ENCODE measurements around the gene BICRA. TPM values are rescaled to one million over a fixed set of nuclear protein-coding genes. Genes with fewer than 3 reads are reported as not detected.
"Not testable (repeated sequence)": the region's sequence is repeated elsewhere in the genome, so short reads cannot be mapped to it uniquely, and the experiment has no call there.

BICRA gene
- total and polyA plus RNA-seq, 2 donors = 5.9 to 10.9 TPM

DNA sequence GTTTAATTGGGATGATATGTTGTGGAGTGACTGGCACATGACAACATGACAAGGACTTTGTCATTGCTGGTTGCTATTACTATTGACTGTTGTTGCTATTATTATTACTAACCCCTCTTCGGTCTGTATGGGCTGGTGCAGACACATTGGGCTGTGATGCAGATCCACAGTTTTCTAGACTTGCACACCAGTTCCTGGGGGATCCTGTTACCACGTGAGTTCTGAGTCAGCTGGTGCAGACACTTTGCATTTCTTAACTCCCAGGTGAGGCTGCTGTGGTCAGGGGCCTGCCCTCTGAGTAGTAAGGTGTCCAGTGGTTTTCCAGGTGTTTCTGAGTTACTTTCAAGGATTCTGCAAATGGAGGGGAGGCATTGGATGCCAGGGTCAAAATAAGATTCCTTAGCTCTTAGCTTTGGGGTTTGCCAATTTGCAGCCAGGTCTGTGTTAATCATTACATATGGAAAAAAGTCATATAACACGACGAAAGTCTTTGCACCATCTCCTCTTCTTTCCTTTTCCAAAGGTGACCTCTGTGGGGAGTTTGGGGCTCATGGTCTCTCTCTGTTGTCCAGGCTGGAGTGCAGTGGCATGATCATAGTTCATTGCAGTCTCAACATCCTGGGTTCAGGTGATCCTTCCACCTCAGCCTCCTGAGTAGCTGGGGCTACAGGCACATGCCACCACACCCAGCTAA, 19.3 kb downstream of the BICRA start:
- Histone ChIP-seq H3K4me1 (ENCODE audit: insufficient read depth) (peaks cover 1% of the 10 kb centered on the region), H3K4me3 (ENCODE audit: low read depth, low read length) (no peak overlapping the region), H3K36me3 (ENCODE audit: insufficient read depth) (no peaks in the 10 kb centered on the region), H3K27ac (ENCODE audit: low read depth) (no peak overlapping the region)
- DNase-seq (ENCODE audit: extremely low spot score) = no peak
- 86% methylated on average over 4 of the region's 4 CpGs for WGBS

DNA sequence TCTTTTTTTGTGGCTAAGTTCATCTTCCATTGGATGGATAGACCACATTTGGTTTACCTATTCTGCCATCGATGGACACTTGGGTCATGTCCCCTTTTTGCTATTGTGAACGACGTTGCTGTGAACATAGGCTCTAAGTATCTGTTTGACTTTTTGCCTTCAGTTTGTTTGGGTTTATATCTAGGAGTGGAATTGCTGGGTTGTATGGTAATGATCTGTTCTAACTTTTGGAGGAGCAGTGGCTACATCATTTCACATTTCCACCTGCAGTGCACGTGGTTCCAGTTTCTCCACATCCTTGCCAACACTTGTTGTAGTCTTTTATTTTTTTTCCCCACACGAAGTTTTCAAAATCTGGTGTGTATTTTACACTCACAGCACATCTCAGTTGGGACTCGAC, 21.7 kb downstream of the BICRA start:
- Histone ChIP-seq H3K27ac (ENCODE audit: low read depth) (no peak overlapping the region), H3K4me3 (ENCODE audit: low read depth, low read length) (no peak overlapping the region), H3K4me1 (ENCODE audit: insufficient read depth) (no peaks in the 10 kb centered on the region), H3K36me3 (ENCODE audit: insufficient read depth) (no peaks in the 10 kb centered on the region)
- no peak for DNase-seq (ENCODE audit: extremely low spot score)
- 97% methylated on average over 6 of the region's 6 CpGs for WGBS

DNA sequence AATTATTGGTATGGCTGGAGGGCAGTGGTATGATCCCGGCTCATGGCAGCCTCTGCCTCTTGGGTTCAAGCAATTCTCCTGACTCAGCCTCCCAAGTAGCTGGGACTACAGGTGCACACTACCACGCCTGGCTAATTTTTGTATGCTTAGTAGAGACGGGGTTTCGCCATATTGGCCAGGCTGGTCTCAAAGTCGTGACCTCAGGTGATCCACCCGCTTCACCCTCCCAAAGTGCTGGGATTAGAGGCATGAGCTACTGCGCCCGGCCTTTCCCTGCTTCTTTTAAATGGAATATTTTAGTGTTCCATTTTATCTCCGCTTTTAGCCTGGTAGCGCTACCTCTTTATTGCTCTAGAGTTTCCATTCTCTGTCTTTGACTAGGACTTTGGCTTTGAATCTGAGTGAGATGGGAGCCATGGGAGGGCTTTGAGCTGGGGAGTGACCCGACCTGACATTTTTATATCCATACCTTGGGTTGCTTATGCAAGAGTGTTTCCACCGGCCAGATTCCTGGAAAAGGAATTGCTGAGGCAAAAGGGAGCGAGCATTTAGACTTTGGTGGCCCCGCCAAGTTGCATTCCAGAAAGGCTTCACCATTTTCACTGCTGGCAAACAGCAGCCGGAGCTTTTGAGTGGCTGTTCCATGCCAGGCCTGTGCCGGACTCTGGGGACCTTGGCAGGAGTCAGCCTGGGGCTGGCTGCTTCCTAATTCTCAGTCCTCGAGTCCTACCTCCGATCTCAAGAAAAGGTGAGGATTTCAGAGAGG, 22.9 kb downstream of the BICRA start:
- Histone ChIP-seq H3K27ac (ENCODE audit: low read depth) (no peak overlapping the region), H3K4me1 (ENCODE audit: insufficient read depth) (no peaks in the 10 kb centered on the region), H3K36me3 (ENCODE audit: insufficient read depth) (no peaks in the 10 kb centered on the region), H3K4me3 (ENCODE audit: low read depth, low read length) (no peak overlapping the region)
- 78% methylated on average over 18 of the region's 18 CpGs for WGBS
- no peak for DNase-seq (ENCODE audit: extremely low spot score)

DNA sequence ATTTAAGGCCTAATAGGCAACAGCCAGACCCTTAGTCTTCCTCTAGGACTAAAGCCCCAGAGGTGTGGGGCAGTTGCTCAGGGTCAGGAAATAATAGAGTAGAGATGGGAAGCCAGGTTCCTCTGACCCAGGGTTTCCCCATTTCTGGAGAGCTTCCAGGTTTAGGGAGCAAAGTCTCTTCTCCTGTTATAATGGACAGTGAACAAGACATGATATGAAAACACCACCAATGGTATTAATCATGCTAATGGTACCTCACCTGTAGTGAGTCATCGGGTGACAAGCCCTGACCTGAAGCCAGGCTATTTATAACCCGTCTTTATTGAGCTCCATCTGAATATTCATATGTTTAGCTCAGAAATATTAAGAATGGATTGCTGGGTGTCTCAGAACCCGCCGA, 24.6 kb downstream of the BICRA start:
- Histone ChIP-seq H3K4me1 (ENCODE audit: insufficient read depth) (no peaks in the 10 kb centered on the region), H3K36me3 (ENCODE audit: insufficient read depth) (no peaks in the 10 kb centered on the region), H3K4me3 (ENCODE audit: low read depth, low read length) (no peak overlapping the region), H3K27ac (ENCODE audit: low read depth) (no peak overlapping the region)
- DNase-seq (ENCODE audit: extremely low spot score) = no peak
- WGBS = 78% methylated on average over 4 of the region's 4 CpGs

DNA sequence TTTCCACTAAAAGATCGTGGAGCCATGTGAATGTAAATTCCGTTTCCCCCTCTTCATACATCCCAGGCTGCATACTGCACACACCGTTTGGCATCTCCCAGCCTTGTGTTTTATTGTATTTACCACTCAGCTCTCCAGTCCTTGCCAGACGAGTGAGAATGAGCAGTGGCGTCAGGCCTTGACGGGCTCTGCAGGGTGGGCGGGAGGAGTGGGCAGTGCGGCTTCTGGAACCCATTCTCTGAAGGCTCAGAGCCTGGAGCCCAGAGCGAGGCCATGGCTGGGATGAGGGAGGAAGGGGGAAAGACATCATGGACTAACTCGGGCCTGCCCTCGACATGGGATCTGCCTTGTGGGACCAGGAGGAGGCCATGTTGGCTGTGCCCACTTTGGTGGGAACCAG, 25.1 kb downstream of the BICRA start:
- no peaks in the 10 kb centered on the region for H3K4me1 ChIP-seq (ENCODE audit: insufficient read depth)
- H3K4me3 ChIP-seq (ENCODE audit: low read depth, low read length) = no peak overlapping the region
- DNase-seq (ENCODE audit: extremely low spot score) = no peak
- H3K27ac ChIP-seq (ENCODE audit: low read depth) = no peak overlapping the region
- WGBS = 51% methylated on average over 11 of the region's 11 CpGs
- H3K36me3 ChIP-seq (ENCODE audit: insufficient read depth) = no peaks in the 10 kb centered on the region

DNA sequence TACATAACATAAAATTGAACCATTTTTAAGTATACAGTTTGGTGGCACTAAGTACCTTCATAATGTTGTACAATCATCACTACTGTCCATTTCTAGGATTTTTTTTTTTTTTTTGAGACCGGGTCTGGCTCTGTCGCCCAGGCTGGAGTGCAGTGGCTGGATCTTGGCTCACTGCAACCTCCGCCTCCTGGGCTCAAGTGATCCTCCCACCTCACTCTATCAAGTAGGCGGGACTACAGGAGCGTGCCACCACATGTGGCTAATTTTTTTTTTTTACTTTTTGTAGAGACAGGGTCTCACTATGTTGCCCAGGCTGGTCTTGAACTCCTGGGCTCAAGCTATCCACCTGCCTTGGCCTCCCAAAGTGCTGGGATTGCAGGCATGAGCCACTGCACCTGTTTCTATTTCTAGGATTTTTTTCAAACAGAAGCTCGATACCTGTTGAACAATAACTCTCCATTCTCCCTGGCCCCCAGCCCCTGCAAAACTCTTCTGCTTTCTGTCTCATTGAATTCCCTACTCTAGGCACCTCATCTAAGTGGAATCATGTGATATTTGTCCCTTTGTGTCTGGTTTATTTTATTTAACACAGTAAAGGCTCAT, 26.3 kb downstream of the BICRA start:
- not testable (repeated sequence) for H3K27ac ChIP-seq (ENCODE audit: low read depth); DNase-seq (ENCODE audit: extremely low spot score); H3K4me1 ChIP-seq (ENCODE audit: insufficient read depth); H3K36me3 ChIP-seq (ENCODE audit: insufficient read depth); H3K4me3 ChIP-seq (ENCODE audit: low read depth, low read length)
- WGBS = 91% methylated on average over 6 of the region's 6 CpGs

DNA sequence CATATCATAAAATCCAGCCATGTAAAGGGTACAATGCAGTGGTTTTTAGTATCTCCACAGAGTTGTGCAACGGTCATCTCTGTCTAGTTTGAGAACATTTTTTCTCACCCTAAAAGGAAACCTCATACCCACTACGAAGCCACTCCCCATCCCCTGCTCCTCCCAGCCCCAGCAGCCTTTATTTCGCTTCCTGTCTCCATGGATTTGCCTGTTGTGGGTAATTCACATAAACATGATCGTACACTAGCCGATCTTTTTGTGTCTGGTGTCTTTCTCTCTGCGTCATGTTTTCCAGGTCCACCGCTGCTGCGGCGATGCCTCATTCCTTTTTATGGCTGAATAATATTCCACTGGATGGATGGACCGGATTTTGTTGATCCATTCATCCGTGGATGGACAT, 28.6 kb downstream of the BICRA start:
- Histone ChIP-seq H3K27ac (ENCODE audit: low read depth) (no peak overlapping the region), H3K4me1 (ENCODE audit: insufficient read depth) (no peaks in the 10 kb centered on the region)
- 76% methylated on average over 11 of the region's 11 CpGs for WGBS

DNA sequence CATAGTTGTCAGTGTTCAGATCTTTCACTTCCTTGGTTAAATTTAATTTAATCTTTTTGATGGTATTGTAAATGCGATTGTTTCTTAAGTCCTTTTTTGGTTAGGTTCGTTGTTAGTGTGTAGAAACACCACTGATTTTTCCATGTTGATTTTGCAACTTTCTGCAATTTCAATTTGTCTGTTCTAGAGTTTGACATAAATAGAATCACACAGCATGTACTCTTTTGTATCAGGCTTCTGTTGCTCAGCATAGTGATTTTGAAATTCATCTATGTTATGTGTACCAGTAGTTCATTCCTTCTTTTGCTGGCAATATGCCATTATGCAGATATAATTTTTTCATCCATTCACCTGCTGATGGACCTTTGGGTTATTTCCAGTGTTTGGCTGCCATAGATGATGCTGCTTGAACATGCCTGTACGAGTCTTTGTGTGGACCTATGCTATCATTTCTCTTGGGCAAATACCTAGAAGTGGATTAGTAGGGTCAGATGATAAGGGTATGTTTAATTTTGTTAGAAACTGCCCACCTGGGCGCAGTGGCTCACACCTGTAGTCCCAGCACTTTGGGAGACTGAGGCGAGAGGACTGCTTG, 33.1 kb downstream of the BICRA start:
- Histone ChIP-seq H3K36me3 (ENCODE audit: insufficient read depth) (no peaks in the 10 kb centered on the region), H3K27ac (ENCODE audit: low read depth) (no peak overlapping the region), H3K4me1 (ENCODE audit: insufficient read depth) (no peaks in the 10 kb centered on the region), H3K4me3 (ENCODE audit: low read depth, low read length) (no peak overlapping the region)
- 87% methylated on average over 5 of the region's 5 CpGs for WGBS
- DNase-seq (ENCODE audit: extremely low spot score) = no peak

More for the DNA sequence above, 28.6 kb downstream of the BICRA start:
- no peak for DNase-seq (ENCODE audit: extremely low spot score)
- Histone ChIP-seq H3K36me3 (ENCODE audit: insufficient read depth) (no peaks in the 10 kb centered on the region), H3K4me3 (ENCODE audit: low read depth, low read length) (no peak overlapping the region)

DNA sequence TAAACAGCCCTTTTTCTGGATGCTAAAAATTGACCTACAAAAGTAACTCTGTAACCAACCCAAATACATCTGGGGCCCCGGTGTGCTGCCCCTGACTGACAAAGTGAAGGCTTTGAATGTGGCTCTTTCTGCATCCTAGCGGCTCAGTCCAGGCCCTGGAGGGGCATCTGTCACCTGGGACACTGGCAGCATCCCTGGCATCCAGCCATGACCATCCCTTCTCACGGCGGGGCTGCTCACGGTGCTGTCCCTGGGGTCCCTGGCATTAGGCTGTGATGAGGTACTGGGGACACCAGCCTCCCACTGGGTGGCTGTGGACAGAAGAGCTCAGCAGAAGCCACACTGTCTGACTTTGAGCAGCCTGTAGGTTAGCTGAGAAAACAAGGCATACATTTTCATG, 34.3 kb downstream of the BICRA start:
- Histone ChIP-seq H3K4me3 (ENCODE audit: low read depth, low read length) (no peak overlapping the region), H3K36me3 (ENCODE audit: insufficient read depth) (no peaks in the 10 kb centered on the region), H3K27ac (ENCODE audit: low read depth) (no peak overlapping the region), H3K4me1 (ENCODE audit: insufficient read depth) (no peaks in the 10 kb centered on the region)
- WGBS = 88% methylated on average over 5 of the region's 5 CpGs
- no peak for DNase-seq (ENCODE audit: extremely low spot score)

DNA sequence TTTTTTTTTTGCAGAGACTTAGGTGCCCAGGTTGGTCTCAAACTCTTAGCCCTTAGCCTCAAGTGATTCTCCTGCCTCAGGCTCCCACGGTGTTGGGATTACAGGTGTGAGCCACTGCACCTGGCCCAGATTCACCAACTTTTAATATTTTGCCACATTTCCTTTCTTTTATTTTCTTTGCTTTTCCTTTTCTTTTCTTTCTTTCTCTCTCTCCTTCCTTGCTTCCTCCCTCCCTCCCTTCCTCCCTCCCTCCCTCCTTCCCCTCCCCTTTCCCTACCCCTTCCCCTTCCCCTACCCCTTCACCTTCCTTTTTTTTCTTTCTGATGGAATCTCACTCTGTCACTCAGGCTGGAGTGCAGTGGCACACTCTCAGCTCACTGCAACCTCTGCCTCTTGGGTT, 35.3 kb downstream of the BICRA start:
- H3K4me1 ChIP-seq (ENCODE audit: insufficient read depth) = no peaks in the 10 kb centered on the region
- no peak overlapping the region for H3K4me3 ChIP-seq (ENCODE audit: low read depth, low read length)
- no peaks in the 10 kb centered on the region for H3K36me3 ChIP-seq (ENCODE audit: insufficient read depth)
- no peak for DNase-seq (ENCODE audit: extremely low spot score)
- 94% methylated on average over 1 of the region's 1 CpG for WGBS
- H3K27ac ChIP-seq (ENCODE audit: low read depth) = no peak overlapping the region

DNA sequence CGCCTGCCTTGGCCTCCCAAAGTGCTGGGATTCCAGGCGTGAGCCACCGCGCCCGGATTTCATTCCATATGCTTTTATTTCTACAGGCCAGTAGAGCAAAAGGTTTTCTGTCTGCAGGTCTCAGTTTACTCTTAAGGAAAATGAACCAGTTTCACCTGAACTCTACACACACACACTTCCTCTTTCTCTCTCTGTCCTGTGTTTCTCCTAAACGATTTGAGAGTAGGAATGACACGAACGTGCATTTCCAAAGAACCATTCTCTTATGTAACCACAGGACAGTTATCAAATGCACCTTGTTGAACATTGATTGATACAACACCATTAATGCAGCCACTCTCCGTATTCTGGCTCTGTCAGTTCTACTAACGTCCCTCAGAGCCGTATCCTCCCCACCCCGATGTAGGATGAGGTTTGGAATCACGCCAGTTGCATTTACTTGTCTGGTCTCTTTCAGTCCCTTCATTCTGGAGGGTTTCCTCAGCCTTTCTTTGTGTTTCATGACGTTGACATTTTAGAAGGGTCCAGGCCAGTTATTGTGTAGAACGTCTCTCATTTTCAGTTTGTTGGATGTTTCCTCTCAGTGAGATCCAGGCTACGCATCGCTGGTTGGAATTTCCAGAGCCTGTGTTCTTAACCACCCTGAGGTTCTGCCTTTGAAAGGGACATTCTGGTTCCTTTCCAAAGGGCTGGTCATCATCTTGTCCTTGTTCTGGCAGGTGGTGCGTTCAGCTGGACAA, 36.0 kb downstream of the BICRA start:
- DNase-seq (ENCODE audit: extremely low spot score) = no peak
- H3K36me3 ChIP-seq (ENCODE audit: insufficient read depth) = no peaks in the 10 kb centered on the region
- H3K4me1 ChIP-seq (ENCODE audit: insufficient read depth) = no peaks in the 10 kb centered on the region
- H3K4me3 ChIP-seq (ENCODE audit: low read depth, low read length) = no peak overlapping the region
- 46% methylated on average over 18 of the region's 18 CpGs for WGBS
- H3K27ac ChIP-seq (ENCODE audit: low read depth) = no peak overlapping the region

DNA sequence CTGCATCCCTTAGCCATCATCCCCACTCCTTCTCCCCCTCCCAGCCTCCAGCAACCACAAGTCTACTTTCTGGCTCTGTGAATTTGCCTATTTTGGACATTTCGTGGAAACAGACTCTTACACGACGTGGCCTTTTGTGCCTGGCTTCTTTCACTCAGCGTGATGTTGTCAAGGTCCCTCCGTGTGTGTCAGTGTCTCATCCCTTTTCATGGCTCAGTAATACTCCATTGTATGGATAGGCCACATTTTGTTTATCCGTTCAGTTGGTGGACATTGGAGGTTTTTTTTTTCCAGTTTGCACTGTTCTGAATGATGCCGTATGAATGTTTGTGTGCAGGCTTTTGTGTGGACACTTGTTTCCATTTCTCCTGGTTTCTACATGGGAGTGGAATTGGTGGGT, 38.0 kb downstream of the BICRA start:
- no peaks in the 10 kb centered on the region for H3K4me1 ChIP-seq (ENCODE audit: insufficient read depth)
- H3K36me3 ChIP-seq (ENCODE audit: insufficient read depth) = no peaks in the 10 kb centered on the region
- WGBS = 96% methylated on average over 7 of the region's 7 CpGs
- H3K4me3 ChIP-seq (ENCODE audit: low read depth, low read length) = no peak overlapping the region
- no peak overlapping the region for H3K27ac ChIP-seq (ENCODE audit: low read depth)
- no peak for DNase-seq (ENCODE audit: extremely low spot score)

DNA sequence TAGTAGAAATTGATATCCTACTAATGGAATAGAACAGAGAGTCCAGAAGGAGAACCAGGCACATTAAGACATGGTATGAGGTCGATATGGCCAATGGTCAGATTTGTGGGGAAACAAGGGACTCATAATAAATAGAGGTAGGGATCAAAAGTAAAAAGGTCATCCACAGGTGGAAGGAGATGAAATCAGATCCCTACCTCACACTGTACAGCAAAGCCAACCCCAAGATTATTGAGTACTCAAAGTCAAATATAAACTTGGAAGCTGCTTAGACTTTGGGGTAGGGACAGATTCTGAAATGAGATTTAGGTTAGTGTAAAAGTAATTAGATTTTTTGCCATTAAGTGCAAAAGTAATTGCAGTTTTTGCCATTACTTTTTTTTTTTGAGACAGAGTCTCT, 40.7 kb downstream of the BICRA start:
- Histone ChIP-seq H3K27ac (ENCODE audit: low read depth) (no peak overlapping the region), H3K4me3 (ENCODE audit: low read depth, low read length) (no peak overlapping the region), H3K4me1 (ENCODE audit: insufficient read depth) (no peaks in the 10 kb centered on the region), H3K36me3 (ENCODE audit: insufficient read depth) (no peaks in the 10 kb centered on the region)
- 97% methylated on average over 1 of the region's 1 CpG for WGBS
- DNase-seq (ENCODE audit: extremely low spot score) = no peak
